Activated CD8-positive, alpha-beta memory T cell treated with anti-CD3 and anti-CD28 coated beads, Interleukin-2, amount 50 U/mL, for 24 hours (primary cell): ENCODE results near the gene COL19A1.

ENCODE experiments used
- DNase-seq: peaks from one replicate; pipeline ENCODE4 v3.0.0-alpha.2; 2020; ENCODE audit errors: extremely low read depth

The COL19A1 gene

DNA sequence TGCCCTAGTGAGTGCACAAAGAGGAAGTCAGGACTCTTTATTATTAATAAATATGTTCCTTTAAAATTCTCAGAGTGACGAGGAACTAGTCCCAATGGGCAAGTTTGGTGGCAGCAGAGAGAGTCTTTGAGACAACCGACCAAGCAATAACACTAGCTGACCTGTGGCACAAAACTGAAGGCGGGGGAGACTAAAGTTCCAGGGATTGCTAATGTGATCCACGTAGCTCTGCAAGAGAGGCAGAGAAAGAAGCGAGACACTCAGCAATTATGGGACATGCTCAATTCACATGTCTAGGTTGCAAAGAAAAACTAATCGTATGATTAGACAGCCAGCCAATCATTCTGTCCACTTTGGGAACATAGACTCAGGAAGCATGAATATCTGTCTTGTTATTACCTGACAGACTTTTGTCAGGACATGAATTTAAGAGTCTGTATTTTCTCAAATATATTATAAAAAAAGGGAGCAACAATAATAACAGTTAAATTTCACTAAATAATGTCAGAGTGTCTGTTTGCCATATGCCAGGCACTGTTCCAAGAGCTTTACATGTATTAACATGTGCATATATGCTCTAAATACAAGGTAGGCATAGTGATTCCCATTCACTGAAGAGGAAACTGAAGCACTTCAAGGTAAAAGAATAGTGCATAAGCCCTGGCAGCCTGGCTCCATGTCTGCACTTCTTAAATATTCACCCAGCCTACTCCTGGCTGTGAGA is 355.5 kb downstream of the COL19A1 start:
- no peak for DNase-seq

GRCh38 chr6:70222439-70222749 is 356.0 kb downstream of the COL19A1 start:
- DNase-seq: no peak

DNA sequence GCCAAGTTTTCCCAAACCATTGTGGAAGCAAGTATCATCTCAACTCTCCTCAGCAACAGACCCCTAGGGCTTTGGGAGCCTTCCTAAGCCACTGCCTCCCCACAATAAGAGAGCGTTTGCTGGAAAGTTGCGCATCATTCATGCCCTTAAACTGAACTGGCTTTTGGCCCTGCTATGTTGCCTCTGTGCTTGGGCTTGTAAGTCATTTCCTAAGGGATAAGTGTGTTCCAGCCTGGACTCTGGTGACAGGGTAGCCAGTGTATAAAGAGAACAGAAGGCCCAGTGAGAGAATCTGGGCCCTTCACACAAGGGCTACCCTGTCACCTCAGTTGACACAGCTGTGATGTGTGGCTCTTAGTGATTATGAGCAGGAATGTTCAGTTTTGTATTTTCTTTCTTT is 358.7 kb downstream of the COL19A1 start:
- DNase-seq: no peak

DNA sequence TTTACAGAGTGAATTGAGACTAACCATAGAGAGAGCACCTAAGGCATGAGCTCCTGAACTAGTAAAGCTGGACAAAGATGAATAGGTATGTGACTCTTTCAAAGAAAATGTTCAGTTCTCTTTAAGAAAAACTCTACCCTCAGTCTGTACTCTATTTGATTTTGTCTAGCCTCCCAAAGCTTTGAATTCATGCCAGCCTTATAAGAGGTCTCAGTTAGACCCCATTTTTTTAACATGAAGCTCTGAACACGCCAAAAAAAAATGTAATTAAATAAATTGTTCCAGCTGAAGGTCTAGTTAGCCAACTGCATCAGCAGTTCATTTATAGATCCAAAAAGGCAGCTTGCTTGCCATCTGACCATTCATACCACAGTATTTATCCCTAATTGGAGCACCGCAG is 365.0 kb downstream of the COL19A1 start:
- no peak for DNase-seq

GRCh38 chr6:70234561-70235236 is 368.3 kb downstream of the COL19A1 start:
- DNase-seq: no peak

DNA sequence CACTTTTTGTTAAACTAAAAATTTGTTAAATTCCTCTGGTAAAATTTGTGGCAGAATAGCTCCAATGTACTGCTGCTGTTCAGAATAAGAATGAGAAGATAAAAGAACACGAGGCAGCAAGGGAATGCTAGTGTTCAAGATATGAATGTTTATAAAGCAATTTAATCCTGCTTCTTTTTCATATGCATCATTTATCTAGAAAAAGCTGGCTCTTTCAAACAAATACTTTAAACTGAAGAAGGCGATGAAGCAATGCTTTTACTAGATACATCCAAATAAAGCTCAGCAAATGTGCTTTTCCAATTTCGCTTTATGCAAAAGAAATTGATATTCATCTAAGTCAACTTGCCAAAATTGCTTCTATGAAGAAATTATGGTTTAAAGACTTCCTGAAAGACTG is 370.0 kb downstream of the COL19A1 start:
- DNase-seq: no peak

DNA sequence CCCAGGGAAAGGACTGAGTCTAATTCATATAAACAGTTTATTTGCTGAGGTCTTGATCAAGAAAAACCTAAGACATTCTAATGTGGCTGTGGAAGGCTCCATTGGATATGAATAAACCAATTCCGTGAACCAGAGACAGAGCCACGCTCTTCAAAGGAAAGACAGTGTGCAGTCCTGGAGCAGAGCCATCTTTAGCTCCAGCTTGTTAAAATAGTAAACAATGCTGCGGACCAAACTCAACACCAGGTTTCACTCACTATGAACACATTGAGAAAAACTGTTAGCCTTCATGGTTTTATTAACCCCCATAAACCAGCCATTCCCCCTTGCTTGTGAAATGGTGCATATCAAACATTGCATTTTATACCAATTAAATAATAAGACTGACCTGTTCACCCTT is 374.7 kb downstream of the COL19A1 start:
- DNase-seq: no peak

DNA sequence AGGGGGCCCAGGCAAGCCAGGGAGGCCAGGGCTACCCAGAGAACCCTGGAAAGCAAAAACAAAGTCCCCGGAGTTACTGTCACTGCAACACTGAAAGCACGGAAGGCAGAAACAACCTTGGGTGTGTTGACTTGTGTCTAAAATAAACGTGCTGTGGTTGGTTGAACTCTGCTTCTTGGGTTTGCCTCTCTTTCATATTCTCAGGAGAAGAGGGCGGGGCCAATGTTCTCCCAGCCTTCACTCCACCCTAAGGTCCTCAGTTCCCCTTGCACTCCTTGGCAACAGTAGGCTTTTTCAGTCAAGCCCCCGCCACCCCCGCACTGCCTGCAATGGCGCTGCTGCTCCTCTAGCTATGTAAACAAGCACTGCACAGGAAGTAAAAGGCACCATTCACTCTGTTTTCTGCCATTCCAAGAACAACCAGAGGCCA is 375.6 kb downstream of the COL19A1 start:
- DNase-seq: no peak

GRCh38 chr6:70246118-70246517 is 379.8 kb downstream of the COL19A1 start:
- no peak for DNase-seq

DNA sequence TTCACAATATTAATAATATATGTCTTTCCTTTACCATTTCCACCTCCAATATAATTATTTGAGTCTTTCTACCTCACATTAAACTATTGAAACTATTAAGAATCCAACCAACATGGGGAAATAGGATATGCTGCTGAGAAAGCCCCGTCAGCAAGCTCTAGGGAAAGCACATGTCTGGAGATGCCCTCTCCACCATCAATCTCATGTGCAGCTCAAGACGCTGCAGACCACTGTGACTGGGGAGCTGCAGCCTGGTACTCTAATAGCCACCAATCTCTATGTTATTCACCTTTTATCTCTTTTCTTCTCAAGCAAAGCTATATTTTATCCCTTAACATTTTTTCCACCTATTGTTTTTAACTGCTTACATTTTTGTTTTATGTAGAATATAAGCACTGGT is 386.2 kb downstream of the COL19A1 start:
- no peak for DNase-seq

DNA sequence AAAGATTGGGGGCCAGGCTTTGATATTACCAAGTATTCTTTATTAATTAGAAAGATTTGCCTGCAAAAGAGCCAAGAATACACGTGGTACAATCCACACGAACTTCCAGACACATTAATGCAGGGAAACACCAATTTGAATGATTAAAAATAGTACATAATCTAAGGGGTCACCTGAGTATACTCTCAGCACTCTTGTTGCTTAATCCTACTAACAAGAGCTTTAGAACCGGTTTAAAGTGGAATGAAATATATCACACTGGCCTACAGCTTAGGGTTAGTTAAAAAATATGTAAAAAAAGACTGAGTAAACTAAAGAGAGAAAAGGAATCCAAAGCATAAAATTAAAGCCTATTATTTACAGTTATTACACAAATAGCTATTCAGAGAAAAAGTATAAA is 387.6 kb downstream of the COL19A1 start:
- no peak for DNase-seq

- no peak for DNase-seq
Measured at GRCh38 chr6:70254784-70255183, 388.4 kb downstream of the COL19A1 start.

GRCh38 chr6:70257768-70258273 is 391.5 kb downstream of the COL19A1 start:
- no peak for DNase-seq

DNA sequence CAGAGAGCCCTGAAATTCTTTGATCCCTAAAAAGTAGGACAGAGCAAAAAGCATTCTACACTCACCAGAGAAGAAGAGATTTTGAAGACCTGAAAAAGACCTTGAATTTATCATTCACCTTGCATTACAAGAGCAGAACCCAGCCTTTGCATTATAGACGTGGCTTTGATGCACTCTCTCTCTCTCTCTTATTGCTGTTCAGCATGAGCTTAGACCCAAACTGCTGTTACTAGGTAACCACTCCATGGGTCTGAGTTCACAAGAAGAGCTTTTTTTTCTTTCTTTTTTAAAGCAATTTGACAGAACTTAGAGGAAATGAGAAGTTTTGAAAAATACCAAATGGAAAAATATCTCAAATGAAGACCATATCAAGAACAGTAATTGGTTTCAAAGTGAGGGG is 392.1 kb downstream of the COL19A1 start:
- no peak for DNase-seq
